HepG2 (cell line): ENCODE results near the gene SPSB1. TPM values are rescaled to one million over a fixed set of nuclear protein-coding genes. Genes with fewer than 3 reads are reported as not detected.

Source experiments
- ATAC-seq: fragments of 200-7000 bp; cut with Tn5 transposase; 3 replicates; pipeline ENCODE4 v1.9.1; 2020; ENCODE audit warnings: mild to moderate bottlenecking, moderate library complexity
- BruUV-seq: library from RNA; stranded (reverse); fragments of 400-500 nt; replicated peaks from 2 replicates; lab custom pipeline; 2021; lab: Mats Ljungman, UMichigan
- CTCF ChIA-PET: fragments of 300-600 bp; formaldehyde crosslinking; extraction: SDS; loops from one replicate; lab custom pipeline; 2021; ENCODE audit warnings: low total read pairs, inconsistent platforms, low intra/inter-chr PET ratio; lab: Yijun Ruan, JAX
- POLR2A ChIA-PET: fragments of 350-600 bp; sonication (Branson Sonifier 250); formaldehyde crosslinking; loops from one replicate; lab custom pipeline; 2020; ENCODE audit warnings: antibody characterized with exemption, inconsistent platforms; lab: Yijun Ruan, JAX
- DNase-seq: peaks from one replicate; pipeline ENCODE4 v3.0.0-alpha.2; 2015; ENCODE audit warnings: low spot score
- FAIRE-seq: peaks from 3 replicates; lab custom pipeline; 2011; peaks lifted over from hg19 to GRCh38; lab: Jason Lieb, UNC
- H2AFZ ChIP-seq: one replicate; pipeline ENCODE4 v1.6.1; 2011; ENCODE audit warnings: low read length, inconsistent platforms
- H3K27ac ChIP-seq: fragments of 300-600 bp; 3 replicates; pipeline ENCODE4 v1.8.0; 2011; ENCODE audit warnings: mixed run types, mild to moderate bottlenecking, mixed read lengths, low read length, inconsistent platforms; ENCODE audit not compliant: insufficient read depth; ENCODE audit errors: extremely low read length
- H3K27me3 ChIP-seq, 2 experiments: fragments of 200-600 bp in 1 of 2; 2 replicates in 1 of 2; 3 replicates in 1 of 2; pipeline versions ENCODE4 v1.6.0 to v1.8.0; 2011; ENCODE audit warnings: low read length in 2 of 2, mild to moderate bottlenecking in 2 of 2, moderate library complexity in 2 of 2, inconsistent platforms in 1 of 2; ENCODE audit not compliant: insufficient read depth in 2 of 2, control insufficient read depth in 1 of 2
- H3K36me3 ChIP-seq, 2 experiments: fragments of 200-600 bp in 1 of 2; replicated peaks in 1 of 2; 2 replicates in 1 of 2; 3 replicates in 1 of 2; pipeline versions ENCODE4 v1.5.1 to v1.8.0; 2011; ENCODE audit warnings: low read length in 2 of 2, inconsistent platforms in 1 of 2; ENCODE audit not compliant: insufficient read depth in 2 of 2, control insufficient read depth in 1 of 2
- H3K4me1 ChIP-seq: 2 replicates; pipeline ENCODE4 v1.5.1; 2012; ENCODE audit warnings: low read length, inconsistent platforms; ENCODE audit not compliant: insufficient read depth
- H3K4me2 ChIP-seq: 2 replicates; pipeline ENCODE4 v1.6.0; 2011; ENCODE audit warnings: low read depth, low read length, inconsistent platforms
- H3K4me3 ChIP-seq, 3 experiments: fragments of 200-600 bp in 1 of 3; sonication (generic), shearing (Covaris generic) in 1 of 3; replicated peaks in 1 of 3; 2 replicates each; pipeline ENCODE4 v1.5.1; 2011 to 2016; ENCODE audit warnings: low read length in 3 of 3, inconsistent platforms in 2 of 3, low read depth in 2 of 3, mild to moderate bottlenecking in 2 of 3, control low read depth in 1 of 3, mixed read lengths in 1 of 3; ENCODE audit not compliant: insufficient read depth in 1 of 3
- H3K79me2 ChIP-seq: one replicate; pipeline ENCODE4 v1.6.1; 2011; ENCODE audit warnings: low read length, inconsistent platforms; ENCODE audit not compliant: insufficient read depth
- H3K9ac ChIP-seq: 2 replicates; pipeline ENCODE4 v1.6.0; 2011; ENCODE audit warnings: mild to moderate bottlenecking, low read depth, low read length, inconsistent platforms; ENCODE audit not compliant: insufficient read depth
- H3K9me3 ChIP-seq: 2 replicates; pipeline ENCODE4 v1.5.1; 2012; ENCODE audit warnings: mild to moderate bottlenecking, low read length
- H4K20me1 ChIP-seq: 2 replicates; pipeline ENCODE4 v1.6.0; 2011; ENCODE audit warnings: inconsistent platforms, mild to moderate bottlenecking, low read length, moderate library complexity; ENCODE audit not compliant: insufficient read depth
- ATF6 ChIP-seq: sonication (generic); formaldehyde crosslinking; conservative IDR thresholded peaks from 2 replicates; pipeline ENCODE4 v1.4.0; 2020; ENCODE audit warnings: missing genetic modification reagents
- ELF3 ChIP-seq: IDR thresholded peaks from 2 replicates; pipeline ENCODE4 v1.6.1; 2016; ENCODE audit warnings: missing genetic modification reagents, missing compliant biosample characterization
- GMEB2 ChIP-seq: IDR thresholded peaks from 2 replicates; pipeline ENCODE4 v1.6.1; 2016; ENCODE audit warnings: missing biosample characterization, missing genetic modification reagents, low read depth
- MATR3 ChIP-seq: sonication (generic); formaldehyde crosslinking; IDR thresholded peaks from 2 replicates; pipeline ENCODE4 v1.4.0; 2020; ENCODE audit warnings: missing genetic modification reagents
- MZF1 ChIP-seq: sonication (generic); formaldehyde crosslinking; IDR thresholded peaks from 2 replicates; pipeline ENCODE4 v1.8.1; 2023; ENCODE audit warnings: mild to moderate bottlenecking, missing genetic modification reagents, borderline replicate concordance
- PCBP2 ChIP-seq: fragments of 200-400 bp; formaldehyde crosslinking; optimal IDR thresholded peaks from 2 replicates; pipeline ENCODE3; 2018; ENCODE audit warnings: low read length, low read depth; ENCODE audit not compliant: poor library complexity, severe bottlenecking
- POGZ ChIP-seq: sonication (generic); formaldehyde crosslinking; IDR thresholded peaks from 2 replicates; pipeline ENCODE4 v1.4.0; 2020; ENCODE audit warnings: mild to moderate bottlenecking, missing genetic modification reagents
- SP2 ChIP-seq: sonication (generic); formaldehyde crosslinking; IDR thresholded peaks from 2 replicates; pipeline ENCODE4 v1.5.1; 2020; ENCODE audit warnings: mild to moderate bottlenecking, missing genetic modification reagents
- TFDP2 ChIP-seq: sonication (generic); formaldehyde crosslinking; IDR thresholded peaks from 2 replicates; pipeline ENCODE4 v1.4.0; 2020; ENCODE audit warnings: missing genetic modification reagents
- ZNF180 ChIP-seq: sonication (generic); formaldehyde crosslinking; IDR thresholded peaks from 2 replicates; pipeline ENCODE4 v1.4.0; 2020; ENCODE audit warnings: low read depth, missing genetic modification reagents, borderline replicate concordance
- ZNF343 ChIP-seq: sonication (generic); formaldehyde crosslinking; IDR thresholded peaks from 2 replicates; pipeline ENCODE4 v1.4.0; 2020; ENCODE audit warnings: mild to moderate bottlenecking, missing genetic modification reagents
- ZNF605 ChIP-seq: sonication (generic); formaldehyde crosslinking; IDR thresholded peaks from 2 replicates; pipeline ENCODE4 v1.8.0; 2022; ENCODE audit warnings: mild to moderate bottlenecking, missing genetic modification reagents
- WGBS: methylation state at CpG from one replicate; pipeline ENCODE4 v1.1.6; 2017; ENCODE audit warnings: low lambda C conversion rate; 5-methylcytosine and 5-hydroxymethylcytosine counted together
- in situ Hi-C: cut with HindIII; loops from 2 replicates; pipeline ENCODE4 v1.10.0; 2017; ENCODE audit warnings: low pct_unique_long_range_greater_than_20kb; ENCODE audit not compliant: extremely low pct_ligation_motif_present
- intact Hi-C: fragments of 100-400 bp; cut with micrococcal nuclease; formaldehyde crosslinking; loops from one replicate; pipeline ENCODE4 v1.10.0; 2022; ENCODE audit not compliant: unreplicated experiment
- polyA plus RNA-seq, 8 experiments: library from polyadenylated mRNA; depleted of rRNA in 3 of 8; stranded (reverse) in 7 of 8; unstranded in 1 of 8; fragments of >200 nt; fragmentation: Illumina TruSeq in 4 of 8; extraction: Trizol in 4 of 8; gene quantifications; 2 replicates each; pipeline versions ENCODE4 v1.2.1 to v1.2.3, GENCODE V29; 2011 to 2016; ENCODE audit warnings: low read depth in 4 of 8, missing spikeins in 1 of 8, mixed read lengths in 1 of 8; ENCODE audit not compliant: insufficient read depth in 1 of 8
- total RNA-seq, 5 experiments: library from RNA; depleted of rRNA; stranded (reverse); fragments of >200 nt; fragmentation: Illumina TruSeq; extraction: Trizol; gene quantifications; 2 replicates each; pipeline ENCODE4 v1.2.3, GENCODE V29; 2016; ENCODE audit warnings: low read depth in 1 of 5

Gene SPSB1
- total and polyA plus RNA-seq, 2 of the 13 experiments (the other 11 are each of a cell fraction or from before 2014, with no cell fraction given) = 5.0 to 8.0 TPM

- DNase-seq (no peak), FAIRE-seq (no peak)
- POLR2A ChIA-PET = no interaction called here
- no peak for TF ChIP-seq POGZ
- no peak for TF ChIP-seq ATF6 (CRISPR knock-in tag)
- no peak for TF ChIP-seq ZNF343 (CRISPR knock-in tag)
- no peak for TF ChIP-seq GMEB2 (CRISPR knock-in tag)
- TF ChIP-seq PCBP2 = no peak
- TF ChIP-seq MATR3 (CRISPR knock-in tag) = no peak
- TF ChIP-seq TFDP2 = no peak
- TF ChIP-seq SP2 = no peak
- TF ChIP-seq ELF3 (CRISPR knock-in tag) = no peak
- TF ChIP-seq ZNF180 = no peak
- no peak for TF ChIP-seq ZNF605 (CRISPR knock-in tag)
- no peak for TF ChIP-seq MZF1 (CRISPR knock-in tag)
- TF ChIP-seq, all 625 proteins: peak for 0
- no peak for ATAC-seq
- H3K4me2 ChIP-seq = no peak overlapping the region
- BruUV-seq = no TSS peak
- H2AFZ ChIP-seq = no peak overlapping the region
- H3K9me3 ChIP-seq = no peaks in the 10 kb centered on the region
- H4K20me1 ChIP-seq = no peaks in the 10 kb centered on the region
- 92% methylated on average over 27 of the region's 28 CpGs for WGBS
- intact Hi-C loops = no loop called here
- no peak overlapping the region for H3K4me3 ChIP-seq
- no peak overlapping the region for H3K27ac ChIP-seq
- CTCF ChIA-PET = no interaction called here
- no peaks in the 10 kb centered on the region for H3K79me2 ChIP-seq
- H3K36me3 ChIP-seq = no peaks in the 10 kb centered on the region
- no peaks in the 10 kb centered on the region for H3K27me3 ChIP-seq
- no peak overlapping the region for H3K9ac ChIP-seq
- no peaks in the 10 kb centered on the region; the same call in 1 of the 2 replicates for H3K4me1 ChIP-seq
- in situ Hi-C loops = no loop called here
Observed at GRCh38 chr1:9317591-9318417, 25.1 kb downstream of the SPSB1 start.
